LNCAP (cell line): ENCODE measurements around the gene UST.

Experiments
- CTCF ChIP-seq: fragments of 450-650 bp; IDR thresholded peaks from 2 replicates; pipeline ENCODE4 v1.5.1; 2017; ENCODE audit warnings: mild to moderate bottlenecking

UST gene

GRCh38 chr6:148720406-148720805 lies 26.4 kb upstream of the UST start:
- TF ChIP-seq CTCF: no peak

DNA sequence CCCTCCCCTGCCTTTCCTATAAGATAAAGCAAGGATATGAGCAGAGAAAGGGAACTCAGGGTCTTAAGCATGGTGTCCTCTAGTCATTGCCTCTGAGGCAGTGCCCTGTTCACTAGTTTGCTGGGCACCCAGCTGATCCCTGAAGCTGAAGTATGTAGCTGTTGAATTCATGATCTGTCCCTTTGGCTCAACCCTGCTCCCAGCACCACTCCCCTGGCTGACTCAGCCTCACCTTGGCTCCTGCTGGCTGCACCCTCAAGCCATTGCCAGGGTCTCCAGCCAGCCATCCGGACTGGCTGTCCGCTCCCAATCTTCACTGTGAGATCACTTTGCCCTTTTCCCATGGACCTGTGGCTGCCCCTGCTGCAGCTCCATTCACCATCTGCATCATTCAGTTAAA lies 25.9 kb upstream of the UST start:
- no peak for TF ChIP-seq CTCF

DNA sequence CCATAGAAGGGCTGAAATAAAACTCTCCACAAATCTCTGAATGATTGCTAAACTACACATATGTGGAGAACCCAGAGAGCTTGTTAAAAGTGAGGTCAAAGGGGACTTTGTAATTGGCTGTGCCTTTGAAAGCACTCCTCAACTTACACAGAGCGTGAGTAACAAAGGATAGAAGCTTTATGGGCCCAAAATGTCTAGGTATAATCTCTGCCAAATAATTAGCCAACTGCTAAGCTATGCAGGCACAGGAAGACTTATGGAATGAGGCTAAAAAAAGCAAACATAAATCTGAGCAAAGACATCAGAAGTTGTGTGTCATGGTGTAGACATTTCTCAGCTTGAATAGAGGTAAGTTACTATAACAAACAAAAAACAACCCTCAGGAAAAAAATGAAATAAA lies 23.3 kb upstream of the UST start:
- no peak for TF ChIP-seq CTCF

DNA sequence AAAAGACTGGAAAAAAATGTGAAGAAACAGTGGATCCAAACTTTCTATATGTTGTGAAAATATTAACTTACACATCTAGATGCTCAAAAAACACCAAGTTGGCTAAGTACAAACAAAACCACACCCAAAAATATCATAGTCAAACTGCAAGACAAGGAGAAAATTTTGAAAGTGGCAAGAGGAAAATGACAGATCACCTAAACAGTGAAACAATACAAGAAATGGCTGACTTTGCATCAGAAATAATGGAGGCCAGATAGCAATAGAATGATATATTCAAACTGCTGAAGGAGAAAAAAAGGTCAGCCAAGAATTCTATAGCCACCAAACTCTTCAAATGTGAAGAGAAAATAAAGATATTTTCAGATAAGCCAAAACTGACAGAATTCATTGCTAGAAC lies 22.4 kb upstream of the UST start:
- TF ChIP-seq CTCF: no peak

GRCh38 chr6:148727104-148727503 lies 19.7 kb upstream of the UST start:
- TF ChIP-seq CTCF: no peak

DNA sequence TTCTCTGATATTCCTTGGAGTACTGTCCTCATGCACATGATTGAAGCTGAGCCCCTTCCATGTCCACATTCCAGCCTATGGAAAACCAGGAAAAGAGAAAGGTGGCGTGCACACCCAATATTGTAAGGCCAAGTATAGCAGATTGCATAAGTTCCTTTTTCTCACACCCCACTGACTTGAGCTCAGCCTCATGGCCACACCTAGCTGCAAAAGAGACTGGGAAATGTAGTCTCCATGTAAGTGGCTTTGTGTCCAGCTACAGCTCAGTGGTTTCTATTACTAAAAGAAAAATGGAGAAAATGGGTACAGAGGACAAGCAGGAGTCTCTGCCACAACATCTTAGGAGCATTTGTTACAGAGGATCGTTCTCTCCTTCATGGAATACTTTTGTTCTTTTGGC lies 10.8 kb upstream of the UST start:
- TF ChIP-seq CTCF: no peak

DNA sequence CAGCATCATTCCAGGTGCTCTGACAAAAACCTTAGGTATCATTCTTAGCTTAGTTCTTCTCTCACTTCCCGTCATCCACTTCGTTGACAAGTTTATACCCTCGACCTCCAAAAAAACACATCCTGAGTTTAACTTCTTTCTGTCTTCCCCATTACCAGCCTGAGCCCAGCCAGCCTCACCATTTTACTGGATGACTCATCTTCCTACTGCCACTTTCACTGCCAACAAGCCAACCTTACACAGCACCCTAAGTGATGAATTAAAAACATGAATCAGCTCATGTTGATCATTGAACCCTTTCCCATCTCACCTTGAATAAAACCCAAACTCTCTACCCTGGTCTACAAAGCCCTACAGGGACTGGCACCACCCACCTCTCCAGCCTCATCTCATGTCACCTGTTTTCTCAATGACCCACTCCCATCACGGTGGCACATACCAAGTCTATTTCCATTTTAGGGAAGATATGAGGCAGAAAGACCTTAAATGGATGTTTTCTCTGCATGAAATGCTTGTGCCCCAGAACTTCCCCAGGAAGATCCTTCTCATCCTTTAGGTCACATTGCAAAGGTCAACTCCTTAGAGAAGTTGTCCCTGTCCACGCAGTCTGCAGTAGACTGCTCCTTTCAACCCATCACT lies 9.9 kb upstream of the UST start:
- TF ChIP-seq CTCF: no peak

DNA sequence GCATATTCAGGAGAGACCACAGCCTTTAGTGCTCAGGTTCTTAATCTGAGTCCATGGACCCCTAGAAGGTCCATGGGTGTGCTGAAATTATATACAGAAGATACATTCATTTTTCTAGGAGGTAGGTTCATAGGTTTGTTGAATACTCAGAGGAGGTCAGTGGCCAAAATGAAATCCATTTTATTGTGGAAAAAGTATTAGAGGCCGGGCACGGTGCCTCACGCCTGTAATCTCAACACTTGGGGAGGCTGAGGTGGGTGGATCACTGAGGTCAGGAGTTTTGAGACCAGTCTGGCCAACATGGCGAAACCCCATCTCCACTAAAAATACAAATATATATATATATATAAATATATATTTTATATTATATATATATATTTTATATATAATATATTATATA lies 9.0 kb upstream of the UST start:
- TF ChIP-seq CTCF: no peak
